Uterus (tissue), 2 donors: ENCODE data around the gene FER1L5.

ENCODE experiments used
- CTCF ChIP-seq, 4 experiments: fragments of 200-600 bp in 2 of 4; fragments of 450-650 bp in 2 of 4; sonication (generic) in 2 of 4; IDR thresholded peaks; one replicate each; pipeline ENCODE4 v1.5.1; 2016 to 2019; ENCODE audit warnings: antibody characterized with exemption in 4 of 4, mild to moderate bottlenecking in 2 of 4, moderate library complexity in 1 of 4
- POLR2A ChIP-seq, 2 donors: fragments of 450-650 bp; IDR thresholded peaks; one replicate each; pipeline ENCODE4 v1.6.1; 2016; ENCODE audit warnings: antibody characterized with exemption in 2 of 2, mild to moderate bottlenecking in 1 of 2, moderate library complexity in 1 of 2

DNA sequence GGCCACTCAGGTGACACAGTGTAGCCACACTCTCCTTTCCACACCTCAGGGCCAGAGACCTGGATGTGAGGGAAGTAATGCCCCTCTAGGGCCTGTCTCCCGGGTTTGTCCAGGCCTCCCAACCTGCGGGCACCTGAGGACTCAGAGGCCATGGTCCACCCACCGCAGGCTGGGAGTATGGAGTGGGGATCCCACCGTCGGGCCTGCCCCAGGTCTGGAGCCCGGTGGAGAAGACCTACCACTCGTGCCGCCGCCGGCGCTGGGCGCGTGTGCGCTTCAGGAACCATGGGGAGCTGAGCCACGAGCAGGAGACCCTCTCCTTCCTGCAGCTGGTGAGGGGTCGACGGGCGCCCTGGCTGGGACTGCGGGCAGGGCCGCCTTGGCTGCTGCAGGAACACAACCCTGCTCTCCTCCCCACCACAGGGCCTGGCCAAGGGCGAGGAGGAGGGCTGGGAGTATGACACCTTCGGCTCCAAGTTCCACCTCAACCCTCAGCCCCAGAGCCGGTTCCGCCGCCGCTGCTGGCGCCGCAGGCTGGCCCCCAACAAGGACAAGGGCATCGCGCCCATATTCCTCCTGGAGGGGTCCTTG lies 48.6 kb downstream of the FER1L5 start:
- no peak for TF ChIP-seq CTCF (IDR thresholded peaks at IDR 0.05)
- no peak for TF ChIP-seq POLR2A (IDR thresholded peaks at IDR 0.05)
